Smooth muscle cell (in vitro differentiated cells): ENCODE results near the gene UBE2L3. TPM values are rescaled to one million over a fixed set of nuclear protein-coding genes. Genes with fewer than 3 reads are reported as not detected.
"Not testable (repeated sequence)": the region's sequence is repeated elsewhere in the genome, so short reads cannot be mapped to it uniquely, and the experiment has no call there.

ENCODE experiments used
- DNase-seq: peaks from one replicate; lab custom pipeline; 2025; ENCODE audit not compliant: unreplicated experiment; lab: John Stamatoyannopoulos, UW
- H2AFZ ChIP-seq: fragments of 200-600 bp; sonication (generic); 2 replicates; pipeline ENCODE4 v1.6.0; 2016; ENCODE audit warnings: antibody characterized with exemption, low read depth, mild to moderate bottlenecking
- H3F3A ChIP-seq: fragments of 200-600 bp; sonication (generic); 2 replicates; pipeline ENCODE4 v1.6.0; 2017; ENCODE audit warnings: antibody characterized with exemption, low read depth
- H3K27ac ChIP-seq: fragments of 200-600 bp; sonication (generic); 2 replicates; pipeline ENCODE4 v1.5.1; 2016; ENCODE audit warnings: low read depth, mild to moderate bottlenecking
- H3K27me3 ChIP-seq: fragments of 200-600 bp; sonication (generic); 2 replicates; pipeline ENCODE4 v1.6.1; 2016; ENCODE audit warnings: low read depth, mild to moderate bottlenecking
- H3K36me3 ChIP-seq: fragments of 200-600 bp; sonication (generic); 2 replicates; pipeline ENCODE4 v1.5.1; 2016; ENCODE audit warnings: low read depth
- H3K4me1 ChIP-seq: fragments of 200-600 bp; sonication (generic); 2 replicates; pipeline ENCODE4 v1.5.1; 2016; ENCODE audit warnings: low read depth
- H3K4me2 ChIP-seq: fragments of 200-600 bp; sonication (generic); 2 replicates; pipeline ENCODE4 v1.6.0; 2016; ENCODE audit warnings: mild to moderate bottlenecking
- H3K4me3 ChIP-seq: fragments of 200-600 bp; sonication (generic); 2 replicates; pipeline ENCODE4 v1.5.1; 2016; ENCODE audit warnings: mild to moderate bottlenecking
- H3K79me2 ChIP-seq: fragments of 200-600 bp; sonication (generic); 2 replicates; pipeline ENCODE4 v1.6.0; 2016; ENCODE audit warnings: low read depth, mild to moderate bottlenecking
- H3K9ac ChIP-seq: fragments of 200-600 bp; sonication (generic); 2 replicates; pipeline ENCODE4 v1.6.0; 2016; ENCODE audit warnings: low read depth
- H3K9me3 ChIP-seq: fragments of 200-600 bp; sonication (generic); replicated peaks from 2 replicates; pipeline ENCODE4 v1.5.1; 2016; ENCODE audit warnings: low read depth
- H4K20me1 ChIP-seq: fragments of 200-600 bp; sonication (generic); 2 replicates; pipeline ENCODE4 v1.6.0; 2016; ENCODE audit warnings: low read depth
- CTCF ChIP-seq: fragments of 200-600 bp; sonication (generic); IDR thresholded peaks from 2 replicates; pipeline ENCODE4 v1.5.1; 2017; ENCODE audit warnings: borderline replicate concordance, mild to moderate bottlenecking, antibody characterized with exemption; ENCODE audit not compliant: insufficient read depth, poor library complexity, severe bottlenecking
- WGBS: methylation state at CpG from one replicate; pipeline ENCODE4 v1.1.7; 2016; ENCODE audit warnings: low lambda C conversion rate; 5-methylcytosine and 5-hydroxymethylcytosine counted together
- polyA plus RNA-seq: library from polyadenylated mRNA; unstranded; fragments of >200 nt; fragmentation: Nextera tagmentation; extraction: Ambion mirVana; gene quantifications from 2 replicates; pipeline ENCODE4 v1.2.1, GENCODE V29; 2016
- total RNA-seq: library from RNA; depleted of rRNA; stranded (reverse); fragments of >200 nt; gene quantifications from 2 replicates; pipeline ENCODE4 v1.2.3, GENCODE V29; 2014

The UBE2L3 gene
- total and polyA plus RNA-seq, 2 experiments from 2014 or later: 65.4 to 89.3 TPM

- Histone ChIP-seq H2AFZ (peak overlapping the region; percentile 81), H3K79me2 (no peaks in the 10 kb centered on the region), H3K36me3 (no peaks in the 10 kb centered on the region), H3K4me2 (peak overlapping the region; percentile 89), H3K4me1 (peaks cover 4% of the 10 kb centered on the region), H3K9ac (peak overlapping the region; percentile 64), H3K4me3 (peak overlapping the region; percentile 78), H3K9me3 (no peaks in the 10 kb centered on the region), H4K20me1 (peaks cover 16% of the 10 kb centered on the region), H3K27me3 (no peaks in the 10 kb centered on the region), H3F3A (no peaks in the 10 kb centered on the region), H3K27ac (peak overlapping the region; percentile 41)
- WGBS: 3% methylated on average over 47 of the region's 56 CpGs
- TF ChIP-seq CTCF: peak; percentile 45
- DNase-seq: no peak
Observed at GRCh38 chr22:21642584-21643448, 75.3 kb downstream of the UBE2L3 start.

GRCh38 chr22:21643533-21644357 lies 76.2 kb downstream of the UBE2L3 start:
- Histone ChIP-seq H3K4me3 (peak overlapping the region; percentile 78), H3F3A (no peaks in the 10 kb centered on the region), H3K27me3 (no peaks in the 10 kb centered on the region), H4K20me1 (peaks cover 16% of the 10 kb centered on the region), H3K36me3 (no peaks in the 10 kb centered on the region), H2AFZ (no peak overlapping the region), H3K9me3 (no peaks in the 10 kb centered on the region), H3K4me1 (peaks cover 4% of the 10 kb centered on the region), H3K79me2 (no peaks in the 10 kb centered on the region), H3K4me2 (peak overlapping the region; percentile 89), H3K9ac (peak overlapping the region; percentile 64), H3K27ac (no peak overlapping the region)
- no peak for TF ChIP-seq CTCF
- WGBS: 89% methylated on average over 20 of the region's 22 CpGs
- DNase-seq: no peak

GRCh38 chr22:21645513-21645912 lies 78.0 kb downstream of the UBE2L3 start:
- H3K79me2 ChIP-seq, H3K9me3 ChIP-seq, H3K4me2 ChIP-seq, H3K27ac ChIP-seq, H3K36me3 ChIP-seq, H3K4me3 ChIP-seq, H3F3A ChIP-seq, H2AFZ ChIP-seq, H3K27me3 ChIP-seq, H3K9ac ChIP-seq, DNase-seq, H3K4me1 ChIP-seq: not testable (repeated sequence)
- 92% methylated on average over 6 of the region's 6 CpGs for WGBS
- peaks cover 16% of the 10 kb centered on the region for H4K20me1 ChIP-seq
